NCI-H82 (cell line): ENCODE results near the gene CALHM4.

Experiments used
- DNase-seq: peaks from one replicate; lab custom pipeline; 2025; lab: John Stamatoyannopoulos, UW

CALHM4 gene

GRCh38 chr6:116542426-116542825 is 11.1 kb upstream of the CALHM4 start:
- no peak for DNase-seq

DNA sequence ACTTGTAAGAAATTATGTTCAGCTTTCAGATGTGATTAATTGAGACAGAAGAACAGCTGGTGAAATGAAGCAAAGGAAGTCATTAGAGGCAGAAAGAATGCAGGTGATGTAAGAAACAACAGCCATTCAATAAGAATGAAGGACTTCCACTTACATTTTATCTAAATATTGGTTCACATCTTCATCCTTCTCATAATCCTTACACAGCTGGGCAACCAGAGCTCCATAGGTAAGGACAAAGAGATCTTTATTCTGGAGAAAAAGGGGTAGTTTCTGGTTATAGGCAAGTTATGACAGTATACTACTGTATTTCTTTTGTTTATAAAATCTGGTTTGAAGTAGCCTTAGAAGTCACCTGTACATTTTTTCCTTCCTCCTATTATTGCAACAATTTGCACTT is 10.4 kb upstream of the CALHM4 start:
- DNase-seq, result no peak

- DNase-seq, result no peak
Observed at GRCh38 chr6:116545651-116546050, 7.9 kb upstream of the CALHM4 start, which contains the start of gene TRAPPC3L. TSS of gene TRAPPC3L (minus strand) at chr6:116545684. CDS start at chr6:116545514, 170 bp downstream.

DNA sequence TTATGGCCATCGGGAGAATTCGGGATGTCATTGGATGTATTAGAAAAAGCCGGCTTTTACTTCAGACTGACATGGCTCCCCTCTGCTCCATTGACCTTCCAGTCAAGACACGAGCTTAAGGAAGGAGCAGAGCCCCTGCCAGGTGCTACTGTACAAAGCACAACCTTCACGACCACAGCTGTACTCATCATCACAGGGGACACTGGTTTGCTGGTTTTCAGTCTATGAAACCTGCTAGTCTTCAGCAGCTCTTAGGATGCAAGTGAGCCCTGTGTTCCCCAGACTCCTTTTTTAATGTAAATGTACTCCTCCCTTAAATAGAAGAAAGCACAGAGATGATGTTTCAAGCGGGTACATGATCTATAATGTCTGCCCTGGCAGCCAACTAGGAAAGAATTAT is 6.2 kb upstream of the CALHM4 start:
- DNase-seq, result no peak

- DNase-seq, result no peak
Observed at GRCh38 chr6:116550796-116551195, 2.8 kb upstream of the CALHM4 start.

DNA sequence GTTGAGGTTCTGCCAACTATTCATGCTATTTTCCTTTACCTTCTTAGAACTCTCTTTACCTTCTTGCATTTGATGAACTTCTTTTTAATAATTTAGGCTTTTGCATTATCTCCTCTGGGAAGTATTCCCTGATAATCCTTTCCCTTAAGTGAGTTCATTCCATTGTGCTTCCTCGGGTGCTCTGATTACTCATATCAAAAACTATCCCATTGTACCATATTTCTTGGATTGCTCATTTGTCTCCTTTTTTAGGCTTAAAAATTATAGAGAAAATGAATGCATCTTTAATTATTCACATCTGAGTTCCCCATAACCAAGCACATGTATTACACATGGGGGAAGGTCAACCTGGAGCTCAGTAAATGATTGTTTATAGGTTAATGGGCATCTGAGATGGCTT is 2.5 kb downstream of the CALHM4 start:
- DNase-seq, result no peak

GRCh38 chr6:116556814-116557415 is 3.4 kb downstream of the CALHM4 start:
- no peak for DNase-seq

DNA sequence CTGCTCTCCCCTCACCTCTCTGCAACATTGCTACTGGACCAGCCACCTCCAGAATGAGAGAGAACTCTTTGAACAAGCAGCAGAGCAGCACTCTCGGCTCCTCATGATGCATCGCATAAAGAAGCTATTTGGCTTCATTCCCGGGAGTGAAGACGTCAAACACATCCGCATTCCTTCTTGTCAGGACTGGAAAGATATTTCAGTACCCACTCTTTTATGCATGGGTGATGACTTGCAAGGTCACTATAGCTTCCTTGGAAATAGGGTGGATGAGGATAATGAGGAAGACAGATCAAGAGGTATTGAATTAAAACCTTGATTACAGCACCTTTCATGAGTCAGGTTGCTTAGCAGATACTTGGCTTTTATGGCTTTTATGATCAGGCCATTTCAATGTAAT is 4.3 kb downstream of the CALHM4 start:
- DNase-seq, result no peak

DNA sequence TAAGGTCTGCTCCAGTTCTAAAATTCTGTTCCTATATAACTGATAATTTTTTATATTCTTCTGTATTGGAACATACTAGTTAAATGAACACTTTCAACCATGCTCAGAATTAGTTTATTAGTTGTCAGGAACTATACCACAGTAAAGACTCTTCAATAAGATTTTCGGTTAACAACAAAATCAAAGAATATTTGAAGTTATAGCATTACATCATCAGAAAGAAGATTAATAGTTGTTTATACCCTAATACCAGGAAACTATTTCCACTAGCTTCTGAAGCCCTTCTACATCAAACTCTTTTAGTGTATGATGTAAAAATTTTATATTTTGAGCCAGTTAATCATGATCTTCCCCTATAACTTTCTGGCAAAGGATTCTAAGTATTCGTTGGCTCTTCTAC is 6.6 kb downstream of the CALHM4 start:
- DNase-seq, result no peak

DNA sequence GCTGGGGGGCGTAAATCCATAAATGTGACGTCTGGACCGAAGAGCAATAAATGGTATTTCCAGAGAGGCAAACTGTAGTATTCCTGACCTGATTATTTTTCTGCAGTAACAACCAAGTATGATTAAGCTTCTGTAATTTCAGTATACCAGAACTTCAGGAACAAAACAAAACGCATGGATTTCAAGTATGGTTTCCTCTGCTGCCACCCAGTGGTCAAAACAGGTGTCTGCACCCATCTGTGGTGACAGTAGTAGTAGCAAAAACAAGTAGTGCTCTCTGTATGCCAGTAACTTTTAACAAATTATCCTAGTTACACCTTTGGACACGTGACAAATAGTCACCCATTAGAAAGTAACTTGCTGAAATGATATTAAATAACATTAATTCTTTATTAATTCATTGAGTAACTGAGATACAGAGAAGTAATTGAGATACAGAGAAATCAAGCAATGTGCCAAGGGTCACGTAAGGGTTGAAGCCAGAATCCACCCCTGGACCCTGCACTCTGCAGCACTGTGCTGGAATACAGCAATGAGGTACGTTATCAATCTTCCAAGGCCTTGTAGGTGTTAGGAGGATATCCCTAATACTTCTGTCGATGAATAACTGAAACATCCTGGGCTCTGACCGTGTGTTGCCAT is 7.9 kb downstream of the CALHM4 start:
- peak; percentile 77 for DNase-seq

GRCh38 chr6:116562019-116562403 is 8.5 kb downstream of the CALHM4 start:
- DNase-seq, result no peak

DNA sequence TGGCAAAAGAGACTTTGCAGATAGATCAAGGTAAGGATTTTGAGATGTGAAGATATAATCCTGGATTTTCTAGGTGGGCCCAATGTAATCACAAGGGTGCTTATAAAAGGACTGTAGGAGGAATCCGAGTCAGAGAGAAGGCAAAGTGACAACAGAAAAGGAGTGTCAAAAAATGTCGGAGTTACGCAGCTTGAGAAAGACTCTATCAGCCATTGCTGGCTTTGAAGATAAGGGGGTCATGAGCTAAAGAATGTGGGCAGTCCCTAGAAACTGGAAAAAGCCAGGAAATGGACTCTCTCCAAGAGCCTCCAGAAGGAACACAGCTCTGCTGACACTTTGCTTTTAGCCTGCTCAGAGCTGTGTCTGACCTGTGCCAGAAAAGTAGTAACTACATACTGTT is 9.1 kb downstream of the CALHM4 start:
- DNase-seq, result no peak

DNA sequence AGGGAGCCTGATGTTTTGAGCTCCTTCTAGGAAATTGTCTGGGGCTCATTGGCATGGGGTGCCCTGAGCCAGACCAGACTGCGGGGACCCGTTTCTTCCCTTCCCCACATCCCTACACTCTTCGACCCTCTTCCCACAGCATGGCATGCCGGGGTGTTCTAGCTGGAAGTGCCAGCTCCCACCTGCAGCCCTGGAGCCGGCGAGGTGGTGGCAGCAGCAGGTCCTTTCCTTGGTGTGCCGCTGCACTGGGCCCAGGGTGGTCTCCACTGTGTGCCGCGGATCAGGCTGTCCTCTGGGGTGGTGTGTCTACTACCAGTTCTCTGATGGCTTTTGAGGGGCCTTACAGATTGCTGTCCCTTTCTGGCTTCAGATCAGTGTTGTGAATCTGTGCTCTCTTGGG is 10.3 kb downstream of the CALHM4 start:
- no peak for DNase-seq

DNA sequence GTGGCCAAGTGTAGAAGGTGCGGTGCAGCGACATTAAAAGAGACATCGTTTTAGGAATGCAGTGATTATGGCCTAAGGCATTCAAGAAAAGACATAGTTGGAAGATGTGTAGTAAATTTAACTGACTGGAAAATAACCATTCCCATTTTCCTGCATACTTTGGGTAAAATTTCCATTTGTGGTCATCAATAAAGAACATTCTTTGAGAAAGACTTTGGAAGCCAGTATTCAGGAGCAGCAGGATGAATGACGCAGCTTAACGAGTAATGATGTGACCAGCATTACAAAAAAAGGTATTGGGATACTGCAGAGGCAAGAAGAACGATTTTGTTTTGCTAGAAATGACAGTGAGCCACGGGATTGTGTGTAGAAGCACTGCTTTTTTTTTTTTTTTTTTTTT is 10.8 kb downstream of the CALHM4 start:
- DNase-seq, result no peak

GRCh38 chr6:116564921-116565872 is 11.6 kb downstream of the CALHM4 start:
- no peak for DNase-seq

- DNase-seq, result no peak
Observed at GRCh38 chr6:116568111-116568510, 14.6 kb downstream of the CALHM4 start.

GRCh38 chr6:116568821-116569755 is 15.5 kb downstream of the CALHM4 start:
- DNase-seq, result peak; percentile 26

DNA sequence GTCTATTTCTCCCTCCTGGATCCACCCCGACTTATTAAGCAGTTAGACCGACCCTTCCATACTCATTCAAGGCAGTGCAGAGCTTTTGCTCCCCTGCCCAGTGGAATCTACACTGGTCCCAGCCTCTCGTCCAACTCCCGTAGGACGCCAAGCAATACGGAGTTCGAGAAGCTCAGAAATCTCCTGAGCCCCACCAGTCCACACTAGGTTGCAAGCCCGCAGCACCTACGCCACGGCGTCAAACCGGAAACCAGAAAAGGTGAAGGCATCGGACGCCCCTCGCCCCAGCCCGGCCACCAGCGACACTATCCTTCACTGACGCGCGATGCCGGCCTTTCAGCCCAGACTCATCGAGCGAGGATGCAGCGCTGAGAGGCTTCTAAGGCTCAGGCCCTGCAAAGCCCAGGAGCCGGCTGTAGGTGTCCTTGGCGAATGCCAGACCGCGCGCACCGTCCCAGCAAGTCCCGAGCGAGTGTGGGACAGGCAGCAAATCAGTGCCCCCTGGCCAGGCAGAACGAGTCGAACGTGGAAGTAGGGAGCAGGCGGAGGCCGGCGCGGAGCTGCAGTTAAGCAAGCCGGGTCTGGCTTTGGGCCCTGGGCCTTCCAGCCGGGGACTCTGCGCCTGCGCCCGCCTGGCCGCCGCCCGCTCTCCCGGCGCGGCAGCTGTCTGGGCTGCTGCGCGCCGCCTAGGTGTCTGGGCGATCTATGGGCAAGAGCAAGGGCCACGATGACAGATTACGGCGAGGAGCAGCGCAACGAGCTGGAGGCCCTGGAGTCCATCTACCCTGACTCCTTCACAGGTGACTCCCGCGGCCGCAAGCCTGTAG is 17.5 kb downstream of the CALHM4 start, which contains the start of gene RWDD1:
Gene RWDD1 (plus strand): TSS at position 649 of the 827 bp plus-strand sequence. CDS start 79 bp downstream, at position 728.
- peak; percentile 99 for DNase-seq

DNA sequence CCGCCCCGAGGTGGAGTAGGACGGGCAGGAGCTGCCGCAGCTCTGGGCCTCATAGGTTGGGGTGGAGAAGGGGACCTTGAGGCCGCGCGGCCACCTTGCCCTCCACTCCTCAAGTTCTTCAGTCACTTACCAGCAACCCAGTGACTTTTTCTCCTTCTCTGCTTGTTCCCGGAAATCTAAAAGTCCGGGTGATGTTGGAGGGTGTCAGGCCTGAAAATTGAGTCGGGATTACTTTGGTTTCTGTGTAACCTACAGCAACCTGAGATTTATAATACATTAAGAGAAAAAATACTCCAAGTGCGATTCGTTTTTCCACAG is 18.1 kb downstream of the CALHM4 start:
- DNase-seq, result no peak

DNA sequence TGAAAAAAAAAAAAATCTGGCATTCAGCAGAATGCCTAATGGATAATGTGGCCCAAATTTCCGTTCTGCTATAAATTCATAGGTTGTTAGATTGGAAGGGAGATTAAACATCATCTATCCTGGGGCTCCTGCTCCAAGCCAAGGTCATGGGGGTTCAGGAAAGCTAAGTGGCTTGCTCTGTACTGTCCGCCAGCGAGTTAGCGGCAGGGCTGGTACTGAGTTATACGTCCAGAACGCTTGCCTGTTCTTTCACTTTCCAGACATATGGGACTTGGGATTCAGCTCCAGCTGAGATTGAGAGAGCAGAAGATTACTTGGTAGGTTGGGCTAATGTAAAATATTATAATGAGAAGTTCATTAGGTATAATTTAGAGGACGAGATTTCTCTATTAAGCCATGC is 18.6 kb downstream of the CALHM4 start:
- DNase-seq, result peak; percentile 62

DNA sequence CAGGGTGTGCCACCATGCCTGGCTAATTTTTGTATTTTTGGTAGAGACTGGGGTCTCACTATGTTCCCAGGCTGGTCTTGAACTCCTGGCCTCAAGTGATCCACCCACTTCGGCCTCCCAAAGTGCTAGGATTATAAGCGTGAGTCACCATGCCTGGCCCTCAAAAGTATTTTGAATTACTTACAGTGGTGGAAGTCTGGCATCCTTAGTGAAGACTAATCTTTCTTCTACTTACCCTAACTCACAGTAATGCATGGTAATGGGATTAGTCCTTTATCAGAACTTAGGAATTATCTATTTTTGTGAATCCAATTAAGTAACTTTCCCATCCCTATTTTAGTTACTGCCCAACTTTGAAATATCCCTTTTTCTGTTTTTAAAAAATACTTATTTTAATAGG is 21.7 kb downstream of the CALHM4 start:
- peak; percentile 93 for DNase-seq
